Measurements from ENCODE around the gene PLEKHM3. TPM values are rescaled to one million over a fixed set of nuclear protein-coding genes. Genes with fewer than 3 reads are reported as not detected.

The PLEKHM3 gene
- total RNA-seq, 1 donor from 2014 or later = 14.8 TPM

DNA sequence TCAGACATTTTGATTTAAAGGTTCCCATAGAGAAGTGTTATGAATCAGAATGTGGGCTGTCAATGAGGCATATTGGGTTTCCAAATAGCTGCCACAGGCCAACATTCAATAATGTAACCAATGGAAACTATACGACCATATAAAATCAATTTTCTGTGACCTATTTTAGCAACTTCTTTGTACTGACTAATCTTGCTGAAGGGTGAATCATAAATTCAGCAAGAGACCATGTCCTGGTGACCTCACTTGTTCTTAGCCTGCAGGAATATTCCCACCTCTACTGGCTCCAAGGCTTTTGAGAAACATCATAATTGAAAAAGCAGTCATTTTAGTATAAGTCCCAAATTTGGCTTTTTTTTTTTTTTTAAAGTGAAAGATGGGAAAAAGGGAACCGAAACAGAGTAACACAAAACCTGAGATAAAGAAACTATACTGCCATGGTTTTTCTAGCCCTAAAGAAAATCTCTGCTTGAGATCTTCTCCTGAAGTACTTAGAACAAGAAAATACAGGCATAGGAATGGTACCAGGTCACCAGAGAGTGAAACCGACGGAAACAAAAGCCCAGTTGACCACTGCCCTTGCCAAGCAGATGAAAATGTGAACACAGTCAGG is 32.1 kb downstream of the PLEKHM3 start:
- peak; percentile 58 for DNase-seq (ENCODE audit: low read depth)

- DNase-seq (ENCODE audit: low read depth) = no peak
These were observed 33.4 kb downstream of the PLEKHM3 start for GRCh38 chr2:207991944-207992343.

- DNase-seq (ENCODE audit: low read depth) = no peak
These were observed 34.5 kb downstream of the PLEKHM3 start for GRCh38 chr2:207990784-207991183.

DNA sequence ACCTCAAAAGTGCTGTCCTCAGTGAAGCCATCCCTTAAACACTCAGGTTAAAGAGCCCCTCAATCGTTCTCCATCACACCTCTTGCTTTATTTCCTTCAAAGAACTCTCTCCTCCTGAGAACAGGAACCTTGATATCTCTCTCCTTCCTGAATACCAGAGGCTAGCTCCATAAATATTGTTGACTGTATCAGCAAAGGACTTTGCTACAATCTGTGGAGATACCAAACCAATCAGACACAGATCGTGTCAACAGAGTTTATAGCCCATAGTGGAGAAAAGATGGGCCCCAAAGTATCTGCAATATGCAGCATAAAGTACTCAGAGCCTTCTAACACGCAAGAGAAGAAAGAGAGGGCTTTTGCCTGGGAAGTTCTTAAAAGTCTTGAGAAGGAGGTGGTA is 36.4 kb downstream of the PLEKHM3 start:
- no peak for DNase-seq (ENCODE audit: low read depth)

DNA sequence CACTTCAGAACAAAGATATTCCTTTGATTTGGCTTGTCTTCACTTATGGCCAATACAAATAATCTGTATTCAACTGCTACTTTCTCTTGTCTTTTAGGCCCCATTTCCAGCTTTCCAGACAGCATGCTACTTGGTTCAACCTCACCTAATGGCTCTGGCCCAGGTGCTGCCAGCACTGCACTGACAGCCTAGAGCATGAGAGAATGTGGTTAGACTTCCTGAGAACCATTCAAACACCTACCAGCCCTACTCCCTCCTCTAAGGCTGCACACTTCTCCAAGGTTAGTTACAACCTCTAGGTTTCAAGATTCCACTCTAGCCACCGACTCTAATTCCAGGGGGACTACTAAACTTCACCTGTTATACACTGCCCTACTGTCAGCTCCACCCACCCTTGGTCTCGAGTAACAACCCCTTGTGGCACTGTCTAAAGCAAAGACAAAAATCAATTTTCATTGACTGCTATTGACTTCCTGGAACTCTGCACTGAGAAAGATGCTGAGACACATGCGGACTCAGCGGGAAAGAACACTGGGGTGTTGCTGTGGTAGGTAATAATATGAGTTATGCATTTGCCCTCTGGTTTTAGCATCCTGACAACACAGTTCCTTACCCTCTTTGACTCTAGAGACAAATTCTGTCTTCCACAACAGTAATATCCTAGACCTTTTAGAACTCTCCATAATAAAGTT is 38.2 kb downstream of the PLEKHM3 start:
- no peak for DNase-seq (ENCODE audit: low read depth)

GRCh38 chr2:207984765-207985480 is 40.4 kb downstream of the PLEKHM3 start:
- no peak for DNase-seq (ENCODE audit: low read depth)

DNA sequence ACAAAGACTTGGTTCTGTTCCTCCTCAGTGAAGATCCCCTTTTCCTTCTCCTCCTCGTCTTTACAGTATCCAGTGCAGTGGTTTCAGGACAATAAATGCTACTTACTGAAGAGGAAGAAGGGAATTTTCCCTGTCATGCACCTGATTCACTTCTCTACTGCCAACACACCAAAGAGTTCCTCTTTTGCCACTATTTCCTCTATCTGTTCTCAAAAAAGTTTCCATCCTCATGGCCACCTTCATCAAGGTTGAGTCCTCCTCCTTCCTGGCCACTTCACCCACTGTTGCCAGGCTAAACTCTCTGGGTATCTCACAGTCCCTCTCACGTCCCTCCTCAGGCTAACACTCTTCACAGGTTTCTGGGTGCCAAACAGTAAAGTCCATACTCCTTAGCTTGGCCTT is 41.7 kb downstream of the PLEKHM3 start:
- DNase-seq (ENCODE audit: low read depth) = no peak

DNA sequence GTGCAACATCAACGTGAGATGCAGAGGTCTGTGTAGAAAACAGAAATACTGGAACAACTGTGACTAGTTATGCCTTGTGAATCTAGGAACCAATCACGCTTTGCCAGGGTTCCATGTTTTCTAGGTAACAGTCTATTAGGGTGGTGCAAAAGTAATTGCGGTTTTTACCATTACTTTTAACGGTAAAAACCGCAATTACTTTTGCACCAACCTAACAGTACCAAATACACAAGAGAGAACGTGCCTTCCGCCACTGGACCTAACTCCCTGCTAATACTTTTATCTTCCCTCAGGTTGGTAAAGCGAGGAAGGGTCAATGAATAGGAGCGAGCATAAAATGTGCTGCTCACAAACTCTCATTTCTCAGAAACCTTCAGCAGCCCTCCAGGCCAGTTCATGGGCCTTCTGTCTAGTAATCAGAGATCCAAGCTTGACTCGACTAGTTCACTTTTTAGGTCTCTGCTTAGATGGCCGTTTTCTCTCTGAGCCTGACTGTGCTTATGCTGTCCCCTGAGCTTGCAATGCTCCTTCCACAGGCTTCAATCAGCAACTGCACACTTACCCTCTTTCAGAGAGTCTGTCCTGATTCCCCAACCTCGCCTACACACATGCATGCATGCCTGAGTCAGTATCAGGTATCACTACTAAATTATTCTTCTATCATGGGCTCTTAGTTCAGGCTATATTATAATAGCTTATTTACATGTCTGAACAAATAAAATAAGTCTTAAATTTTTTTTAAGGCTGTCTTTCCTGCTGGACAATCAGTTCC is 47.0 kb downstream of the PLEKHM3 start:
- DNase-seq (ENCODE audit: low read depth) = no peak

- peak; percentile 13 for DNase-seq (ENCODE audit: low read depth)
These were observed 49.4 kb downstream of the PLEKHM3 start for GRCh38 chr2:207975921-207976320.

DNA sequence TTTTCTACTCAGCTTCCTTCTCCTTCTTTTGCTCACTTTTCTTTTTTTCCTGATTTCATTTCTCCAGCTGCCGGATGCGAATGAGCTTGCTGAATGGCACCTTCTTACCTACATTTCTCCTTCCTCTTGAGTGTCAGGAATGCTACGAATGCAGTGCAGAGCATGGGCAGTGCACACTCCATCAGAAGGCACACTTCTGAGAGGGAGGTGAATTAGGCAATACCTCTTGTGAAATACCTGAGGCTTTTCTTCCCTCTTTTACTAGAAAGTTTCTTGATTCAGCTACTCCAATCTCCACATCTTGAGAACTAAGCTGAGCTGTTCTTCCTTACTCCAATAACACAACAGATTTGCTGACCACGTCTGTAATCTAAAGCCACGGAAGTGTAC is 51.1 kb downstream of the PLEKHM3 start:
- DNase-seq (ENCODE audit: low read depth) = peak; percentile 82

GRCh38 chr2:207970826-207971180 is 54.5 kb downstream of the PLEKHM3 start:
- no peak for DNase-seq (ENCODE audit: low read depth)

- no peak for DNase-seq (ENCODE audit: low read depth)
These were observed 55.0 kb downstream of the PLEKHM3 start for GRCh38 chr2:207970147-207970825.

GRCh38 chr2:207969249-207969648 is 56.1 kb downstream of the PLEKHM3 start:
- DNase-seq (ENCODE audit: low read depth) = no peak

DNA sequence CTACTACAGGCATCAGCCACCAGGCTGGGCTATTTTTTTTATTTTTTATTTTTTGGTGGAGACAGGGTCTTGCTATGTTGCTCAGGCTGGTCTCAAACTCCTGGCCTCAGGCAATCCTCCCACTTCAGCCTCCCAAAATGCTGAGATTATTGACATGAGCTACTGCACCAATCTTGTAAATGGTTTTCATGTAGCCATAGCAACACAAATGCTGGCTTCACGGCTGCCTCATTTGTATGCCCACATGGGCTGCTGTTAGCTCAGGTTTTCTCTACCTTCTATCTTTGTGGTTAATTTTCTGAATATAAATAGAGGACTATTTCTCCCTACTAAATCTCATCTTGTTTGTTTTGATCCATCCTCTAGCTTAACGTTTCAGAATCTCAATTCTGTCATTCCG is 58.2 kb downstream of the PLEKHM3 start:
- no peak for DNase-seq (ENCODE audit: low read depth)

GRCh38 chr2:207960911-207961310 is 64.4 kb downstream of the PLEKHM3 start:
- DNase-seq (ENCODE audit: low read depth) = no peak

- DNase-seq (ENCODE audit: low read depth) = no peak
These were observed 65.2 kb downstream of the PLEKHM3 start for GRCh38 chr2:207960090-207960489.

GRCh38 chr2:207956771-207957170 is 68.6 kb downstream of the PLEKHM3 start:
- DNase-seq (ENCODE audit: low read depth) = no peak

GRCh38 chr2:207955456-207955855 is 69.9 kb downstream of the PLEKHM3 start:
- DNase-seq (ENCODE audit: low read depth) = no peak

GRCh38 chr2:207953354-207953753 is 72.0 kb downstream of the PLEKHM3 start:
- no peak for DNase-seq (ENCODE audit: low read depth)

GRCh38 chr2:207952564-207953345 is 72.6 kb downstream of the PLEKHM3 start:
- DNase-seq (ENCODE audit: low read depth) = no peak

Data from renal cortical epithelial cell (primary cell).